Measurements from ENCODE around the gene ARHGAP32. TPM values are rescaled to one million over a fixed set of nuclear protein-coding genes. Genes with fewer than 3 reads are reported as not detected.

ARHGAP32 gene
- polyA plus RNA-seq, 1 donor from 2014 or later: 12.0 TPM

DNA sequence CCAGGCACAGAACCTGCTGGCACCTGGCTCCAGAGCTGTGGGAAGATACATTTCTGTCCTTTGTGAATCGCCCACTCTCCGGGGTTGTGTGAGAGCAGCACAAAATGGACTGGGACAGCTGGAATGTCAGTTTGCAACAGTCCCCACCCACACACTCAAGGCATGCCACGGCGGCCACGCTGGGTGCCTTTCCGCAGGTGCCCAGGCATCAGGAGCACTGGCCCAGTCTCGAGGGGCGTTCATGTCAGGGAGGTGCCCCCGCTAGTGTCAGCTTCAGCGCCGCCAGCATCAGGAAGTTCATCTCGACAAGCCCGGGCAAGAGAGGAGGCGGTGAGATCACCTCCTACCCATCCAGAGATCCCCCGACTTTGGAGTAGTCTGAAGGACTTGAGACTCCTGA, 251.5 kb downstream of the ARHGAP32 start:
- Histone ChIP-seq H4K20me1 (ENCODE audit: insufficient read depth) (no peaks in the 10 kb centered on the region), H3K9me3 (ENCODE audit: low read length) (no peaks in the 10 kb centered on the region), H2AFZ (ENCODE audit: low read depth, low read length) (no peak overlapping the region), H3K9ac (ENCODE audit: low read length) (no peak overlapping the region), H3K4me2 (ENCODE audit: low read length) (no peak overlapping the region), H3K27me3 (ENCODE audit: insufficient read depth, low read depth, low read length) (no peaks in the 10 kb centered on the region), H3K79me2 (replicated peaks; ENCODE audit: insufficient read depth, low read length) (no peaks in the 10 kb centered on the region), H3K36me3 (ENCODE audit: insufficient read depth, low read length) (no peaks in the 10 kb centered on the region), H3K4me3 (ENCODE audit: low read length) (no peak overlapping the region), H3K27ac (ENCODE audit: low read length) (no peak overlapping the region), H3F3A (ENCODE audit: insufficient read depth, low read length, poor library complexity, severe bottlenecking) (no peaks in the 10 kb centered on the region), H3K9me2 (ENCODE audit: insufficient read depth, low read length) (no peaks in the 10 kb centered on the region)
- TF ChIP-seq EZH2 (IDR thresholded peaks at IDR 0.05; ENCODE audit: borderline replicate concordance, insufficient read depth, low read length, poor library complexity, severe bottlenecking): no peak

DNA sequence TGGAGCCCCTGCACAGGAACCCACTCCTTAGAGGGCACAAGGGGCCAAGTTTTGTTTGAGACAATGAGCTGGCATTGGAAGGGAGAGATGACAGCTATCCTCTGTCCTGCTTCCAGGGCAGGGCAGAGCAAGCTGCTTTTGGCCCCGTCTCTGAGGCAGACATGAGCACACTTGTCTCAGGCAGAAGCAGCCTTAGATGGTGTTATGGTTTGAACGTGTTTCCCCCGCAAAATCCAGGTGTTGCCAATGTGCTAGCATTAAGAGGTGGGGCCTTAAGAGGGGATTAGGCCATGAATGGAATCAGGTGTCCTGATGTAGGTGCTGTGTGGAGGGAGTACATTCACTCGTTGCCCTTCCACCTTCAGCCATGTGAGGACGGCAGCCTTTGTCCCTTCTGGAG, 252.0 kb downstream of the ARHGAP32 start:
- no peak for TF ChIP-seq TAF1 (IDR thresholded peaks at IDR 0.05; ENCODE audit: low read depth)
- TF ChIP-seq RAD21 (conservative IDR thresholded peaks at IDR 0.05): no peak
- no peak for TF ChIP-seq EZH2 (IDR thresholded peaks at IDR 0.05; ENCODE audit: borderline replicate concordance, insufficient read depth, low read length, poor library complexity, severe bottlenecking)
- TF ChIP-seq EP300 (conservative IDR thresholded peaks at IDR 0.05; ENCODE audit: poor library complexity, severe bottlenecking): no peak
- TF ChIP-seq, protein P1, sequence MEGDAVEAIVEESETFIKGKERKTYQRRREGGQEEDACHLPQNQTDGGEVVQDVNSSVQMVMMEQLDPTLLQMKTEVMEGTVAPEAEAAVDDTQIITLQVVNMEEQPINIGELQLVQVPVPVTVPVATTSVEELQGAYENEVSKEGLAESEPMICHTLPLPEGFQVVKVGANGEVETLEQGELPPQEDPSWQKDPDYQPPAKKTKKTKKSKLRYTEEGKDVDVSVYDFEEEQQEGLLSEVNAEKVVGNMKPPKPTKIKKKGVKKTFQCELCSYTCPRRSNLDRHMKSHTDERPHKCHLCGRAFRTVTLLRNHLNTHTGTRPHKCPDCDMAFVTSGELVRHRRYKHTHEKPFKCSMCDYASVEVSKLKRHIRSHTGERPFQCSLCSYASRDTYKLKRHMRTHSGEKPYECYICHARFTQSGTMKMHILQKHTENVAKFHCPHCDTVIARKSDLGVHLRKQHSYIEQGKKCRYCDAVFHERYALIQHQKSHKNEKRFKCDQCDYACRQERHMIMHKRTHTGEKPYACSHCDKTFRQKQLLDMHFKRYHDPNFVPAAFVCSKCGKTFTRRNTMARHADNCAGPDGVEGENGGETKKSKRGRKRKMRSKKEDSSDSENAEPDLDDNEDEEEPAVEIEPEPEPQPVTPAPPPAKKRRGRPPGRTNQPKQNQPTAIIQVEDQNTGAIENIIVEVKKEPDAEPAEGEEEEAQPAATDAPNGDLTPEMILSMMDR (IDR thresholded peaks at IDR 0.05; ENCODE audit: poor library complexity, severe bottlenecking): no peak
- TF ChIP-seq POLR2AphosphoS5 (IDR thresholded peaks at IDR 0.05): no peak
- TF ChIP-seq MXI1 (conservative IDR thresholded peaks at IDR 0.05; ENCODE audit: poor library complexity, severe bottlenecking): no peak
- no peak for TF ChIP-seq SMC3 (conservative IDR thresholded peaks at IDR 0.05; ENCODE audit: poor library complexity)
- TF ChIP-seq, protein P2, sequence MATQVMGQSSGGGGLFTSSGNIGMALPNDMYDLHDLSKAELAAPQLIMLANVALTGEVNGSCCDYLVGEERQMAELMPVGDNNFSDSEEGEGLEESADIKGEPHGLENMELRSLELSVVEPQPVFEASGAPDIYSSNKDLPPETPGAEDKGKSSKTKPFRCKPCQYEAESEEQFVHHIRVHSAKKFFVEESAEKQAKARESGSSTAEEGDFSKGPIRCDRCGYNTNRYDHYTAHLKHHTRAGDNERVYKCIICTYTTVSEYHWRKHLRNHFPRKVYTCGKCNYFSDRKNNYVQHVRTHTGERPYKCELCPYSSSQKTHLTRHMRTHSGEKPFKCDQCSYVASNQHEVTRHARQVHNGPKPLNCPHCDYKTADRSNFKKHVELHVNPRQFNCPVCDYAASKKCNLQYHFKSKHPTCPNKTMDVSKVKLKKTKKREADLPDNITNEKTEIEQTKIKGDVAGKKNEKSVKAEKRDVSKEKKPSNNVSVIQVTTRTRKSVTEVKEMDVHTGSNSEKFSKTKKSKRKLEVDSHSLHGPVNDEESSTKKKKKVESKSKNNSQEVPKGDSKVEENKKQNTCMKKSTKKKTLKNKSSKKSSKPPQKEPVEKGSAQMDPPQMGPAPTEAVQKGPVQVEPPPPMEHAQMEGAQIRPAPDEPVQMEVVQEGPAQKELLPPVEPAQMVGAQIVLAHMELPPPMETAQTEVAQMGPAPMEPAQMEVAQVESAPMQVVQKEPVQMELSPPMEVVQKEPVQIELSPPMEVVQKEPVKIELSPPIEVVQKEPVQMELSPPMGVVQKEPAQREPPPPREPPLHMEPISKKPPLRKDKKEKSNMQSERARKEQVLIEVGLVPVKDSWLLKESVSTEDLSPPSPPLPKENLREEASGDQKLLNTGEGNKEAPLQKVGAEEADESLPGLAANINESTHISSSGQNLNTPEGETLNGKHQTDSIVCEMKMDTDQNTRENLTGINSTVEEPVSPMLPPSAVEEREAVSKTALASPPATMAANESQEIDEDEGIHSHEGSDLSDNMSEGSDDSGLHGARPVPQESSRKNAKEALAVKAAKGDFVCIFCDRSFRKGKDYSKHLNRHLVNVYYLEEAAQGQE (IDR thresholded peaks at IDR 0.05; ENCODE audit: borderline replicate concordance): no peak
- H3K9ac ChIP-seq (ENCODE audit: low read length): no peak overlapping the region
- no peak overlapping the region for H3K4me3 ChIP-seq (ENCODE audit: low read length)
- no peak overlapping the region for H3K4me2 ChIP-seq (ENCODE audit: low read length)
- no peaks in the 10 kb centered on the region for H3K79me2 ChIP-seq (replicated peaks; ENCODE audit: insufficient read depth, low read length)
- H3F3A ChIP-seq (ENCODE audit: insufficient read depth, low read length, poor library complexity, severe bottlenecking): no peaks in the 10 kb centered on the region
- H3K27me3 ChIP-seq (ENCODE audit: insufficient read depth, low read depth, low read length): no peaks in the 10 kb centered on the region
- H3K27ac ChIP-seq (ENCODE audit: low read length): no peak overlapping the region
- no peaks in the 10 kb centered on the region for H3K36me3 ChIP-seq (ENCODE audit: insufficient read depth, low read length)
- H3K9me3 ChIP-seq (ENCODE audit: low read length): no peaks in the 10 kb centered on the region
- no peaks in the 10 kb centered on the region for H3K9me2 ChIP-seq (ENCODE audit: insufficient read depth, low read length)
- H4K20me1 ChIP-seq (ENCODE audit: insufficient read depth): no peaks in the 10 kb centered on the region
- H2AFZ ChIP-seq (ENCODE audit: low read depth, low read length): no peak overlapping the region

DNA sequence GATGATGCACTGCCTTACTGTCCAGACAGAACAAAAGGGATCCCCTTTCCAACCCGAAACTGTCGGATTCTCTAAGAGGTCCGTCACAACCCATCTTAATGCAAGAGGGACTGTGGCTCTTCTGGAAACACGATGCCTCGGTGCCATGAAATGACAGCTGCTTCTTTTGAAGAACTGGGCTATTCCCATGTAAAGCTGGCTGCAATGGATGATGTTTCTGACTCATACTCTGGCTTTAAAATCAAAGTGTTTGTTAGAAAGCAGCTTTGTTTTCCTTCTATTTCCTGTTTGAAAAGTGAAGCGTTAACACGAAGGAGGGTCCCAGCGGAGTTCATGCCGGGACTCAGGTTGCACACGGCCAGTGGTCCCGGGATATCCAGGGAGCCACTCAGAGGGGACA, 252.5 kb downstream of the ARHGAP32 start:
- Histone ChIP-seq H3K79me2 (replicated peaks; ENCODE audit: insufficient read depth, low read length) (no peaks in the 10 kb centered on the region), H3K27ac (ENCODE audit: low read length) (no peak overlapping the region), H4K20me1 (ENCODE audit: insufficient read depth) (no peaks in the 10 kb centered on the region), H3K27me3 (ENCODE audit: insufficient read depth, low read depth, low read length) (no peaks in the 10 kb centered on the region), H3K9ac (ENCODE audit: low read length) (no peak overlapping the region), H3K36me3 (ENCODE audit: insufficient read depth, low read length) (no peaks in the 10 kb centered on the region), H3K4me3 (ENCODE audit: low read length) (no peak overlapping the region), H3K9me2 (ENCODE audit: insufficient read depth, low read length) (no peaks in the 10 kb centered on the region), H3K4me2 (ENCODE audit: low read length) (no peak overlapping the region), H3F3A (ENCODE audit: insufficient read depth, low read length, poor library complexity, severe bottlenecking) (no peaks in the 10 kb centered on the region), H2AFZ (ENCODE audit: low read depth, low read length) (no peak overlapping the region), H3K9me3 (ENCODE audit: low read length) (no peaks in the 10 kb centered on the region)
- no peak for TF ChIP-seq TAF1 (IDR thresholded peaks at IDR 0.05; ENCODE audit: low read depth)
- TF ChIP-seq SMC3 (conservative IDR thresholded peaks at IDR 0.05; ENCODE audit: poor library complexity): no peak
- no peak for TF ChIP-seq EZH2 (IDR thresholded peaks at IDR 0.05; ENCODE audit: borderline replicate concordance, insufficient read depth, low read length, poor library complexity, severe bottlenecking)
- TF ChIP-seq, protein P1 (IDR thresholded peaks at IDR 0.05; ENCODE audit: poor library complexity, severe bottlenecking): no peak
